Measurements from ENCODE around the gene NRXN3.

Gene NRXN3

GRCh38 chr14:79036441-79036840 is 866.3 kb downstream of the NRXN3 start:
- intact Hi-C loops (cut with DNase I) = no loop called here
- DNase-seq = no peak

- no peak for DNase-seq
- intact Hi-C loops (cut with DNase I) = no loop called here
Observed at GRCh38 chr14:79037106-79037505, 866.9 kb downstream of the NRXN3 start.

GRCh38 chr14:79037593-79037992 is 867.4 kb downstream of the NRXN3 start:
- intact Hi-C loops (cut with DNase I) = no loop called here
- no peak for DNase-seq

- no peak for DNase-seq
- intact Hi-C loops (cut with DNase I) = no loop called here
Observed at GRCh38 chr14:79040790-79041189, 870.6 kb downstream of the NRXN3 start.

- DNase-seq = no peak
- intact Hi-C loops (cut with DNase I) = no loop called here
Observed at GRCh38 chr14:79043194-79043889, 873.2 kb downstream of the NRXN3 start.

- DNase-seq = peak; percentile 28 to 88 (median 68)
- intact Hi-C loops (cut with DNase I) = no loop called here
Observed at GRCh38 chr14:79044894-79045624, 874.9 kb downstream of the NRXN3 start.

GRCh38 chr14:79050787-79051727 is 880.9 kb downstream of the NRXN3 start:
- intact Hi-C loops (cut with DNase I) = no loop called here
- DNase-seq = no peak

- intact Hi-C loops (cut with DNase I) = no loop called here
Observed at GRCh38 chr14:79051742-79052141, 881.6 kb downstream of the NRXN3 start.

GRCh38 chr14:79056879-79057278 is 886.7 kb downstream of the NRXN3 start:
- DNase-seq = no peak
- intact Hi-C loops (cut with DNase I) = no loop called here

More at GRCh38 chr14:79051742-79052141, 881.6 kb downstream of the NRXN3 start:
- DNase-seq = no peak

- intact Hi-C loops (cut with DNase I) = no loop called here
Observed at GRCh38 chr14:79057333-79057732, 887.2 kb downstream of the NRXN3 start.

GRCh38 chr14:79062226-79062625 is 892.1 kb downstream of the NRXN3 start:
- intact Hi-C loops (cut with DNase I) = no loop called here
- no peak for DNase-seq

More at GRCh38 chr14:79057333-79057732, 887.2 kb downstream of the NRXN3 start:
- DNase-seq = no peak

- DNase-seq = no peak
- intact Hi-C loops (cut with DNase I) = no loop called here
Observed at GRCh38 chr14:79064214-79064613, 894.0 kb downstream of the NRXN3 start.

- DNase-seq = no peak
- intact Hi-C loops (cut with DNase I) = no loop called here
Observed at GRCh38 chr14:79074510-79074909, 904.3 kb downstream of the NRXN3 start.

GRCh38 chr14:79076428-79076827 is 906.3 kb downstream of the NRXN3 start:
- DNase-seq = no peak
- intact Hi-C loops (cut with DNase I) = no loop called here

GRCh38 chr14:79077096-79077495 is 906.9 kb downstream of the NRXN3 start:
- intact Hi-C loops (cut with DNase I) = no loop called here

GRCh38 chr14:79080040-79080439 is 909.9 kb downstream of the NRXN3 start:
- intact Hi-C loops (cut with DNase I) = no loop called here
- no peak for DNase-seq

More at GRCh38 chr14:79077096-79077495, 906.9 kb downstream of the NRXN3 start:
- DNase-seq = no peak

GRCh38 chr14:79082883-79083282 is 912.7 kb downstream of the NRXN3 start:
- intact Hi-C loops (cut with DNase I) = no loop called here
- DNase-seq = no peak

- intact Hi-C loops (cut with DNase I) = no loop called here
- no peak for DNase-seq
Observed at GRCh38 chr14:79083356-79083755, 913.2 kb downstream of the NRXN3 start.

- intact Hi-C loops (cut with DNase I) = no loop called here
- no peak for DNase-seq
Observed at GRCh38 chr14:79084861-79085260, 914.7 kb downstream of the NRXN3 start.

GRCh38 chr14:79089576-79089975 is 919.4 kb downstream of the NRXN3 start:
- intact Hi-C loops (cut with DNase I) = no loop called here
- DNase-seq = no peak

All from head of caudate nucleus (tissue), 42 donors.